Tibial nerve (tissue), 4 donors: ENCODE data around the gene CRB3. TPM values are rescaled to one million over a fixed set of nuclear protein-coding genes. Genes with fewer than 3 reads are reported as not detected.

Experiments
- DNase-seq, 2 donors: peaks; one replicate each; pipeline ENCODE4 v3.0.0-alpha.2; 2019; ENCODE audit warnings: low spot score in 2 of 2
- H3K27ac ChIP-seq, 4 donors: fragments of 200-600 bp; sonication (generic) in 3 of 4; one replicate each; pipeline ENCODE4 v1.5.1; 2017 to 2019; ENCODE audit warnings: mild to moderate bottlenecking in 1 of 4
- H3K27me3 ChIP-seq, 2 donors: fragments of 200-600 bp; sonication (generic) in 1 of 2; one replicate each; pipeline versions ENCODE4 v1.5.1 to v1.6.0; 2017 to 2019
- H3K36me3 ChIP-seq, 3 donors: fragments of 200-600 bp; sonication (generic); one replicate each; pipeline ENCODE4 v1.5.1; 2018 to 2019
- H3K4me1 ChIP-seq, 4 donors: fragments of 200-600 bp; sonication (generic) in 3 of 4; one replicate each; pipeline ENCODE4 v1.5.1; 2017 to 2019
- H3K4me3 ChIP-seq, 4 donors: fragments of 200-600 bp; sonication (generic) in 3 of 4; one replicate each; pipeline ENCODE4 v1.5.1; 2017 to 2019; ENCODE audit warnings: mild to moderate bottlenecking in 1 of 4, moderate library complexity in 1 of 4
- H3K9me3 ChIP-seq, 4 donors: fragments of 200-600 bp; sonication (generic) in 3 of 4; one replicate each; pipeline ENCODE4 v1.5.1; 2017 to 2019
- EP300 ChIP-seq, 2 donors: sonication (generic); formaldehyde crosslinking; IDR thresholded peaks; one replicate each; pipeline ENCODE4 v1.6.1; 2017; ENCODE audit warnings: antibody characterized with exemption in 2 of 2, mild to moderate bottlenecking in 1 of 2
- POLR2A ChIP-seq, 2 donors: fragments of 450-650 bp; IDR thresholded peaks; one replicate each; pipeline ENCODE4 v1.6.1; 2017; ENCODE audit warnings: antibody characterized with exemption in 2 of 2, mild to moderate bottlenecking in 2 of 2, moderate library complexity in 2 of 2
- WGBS, 2 donors: methylation state at CpG; one replicate each; pipeline ENCODE4 v1.1.5; 2018; 5-methylcytosine and 5-hydroxymethylcytosine counted together
- total RNA-seq, 4 donors: library from RNA; depleted of rRNA; stranded (reverse); fragments of >200 nt; gene quantifications; one replicate each; pipeline ENCODE4 v1.1.0, GENCODE V29; 2016
- TF ChIP-seq, protein P1 (sequence below), 5 experiments: fragments of 200-600 bp in 3 of 5; fragments of 450-650 bp in 2 of 5; sonication (generic) in 3 of 5; IDR thresholded peaks; one replicate each; pipeline ENCODE4 v1.5.1; 2016 to 2019; ENCODE audit warnings: antibody characterized with exemption in 5 of 5, mild to moderate bottlenecking in 3 of 5, moderate library complexity in 2 of 5

Gene CRB3
- total RNA-seq, 4 donors from 2014 or later = not detected

DNA sequence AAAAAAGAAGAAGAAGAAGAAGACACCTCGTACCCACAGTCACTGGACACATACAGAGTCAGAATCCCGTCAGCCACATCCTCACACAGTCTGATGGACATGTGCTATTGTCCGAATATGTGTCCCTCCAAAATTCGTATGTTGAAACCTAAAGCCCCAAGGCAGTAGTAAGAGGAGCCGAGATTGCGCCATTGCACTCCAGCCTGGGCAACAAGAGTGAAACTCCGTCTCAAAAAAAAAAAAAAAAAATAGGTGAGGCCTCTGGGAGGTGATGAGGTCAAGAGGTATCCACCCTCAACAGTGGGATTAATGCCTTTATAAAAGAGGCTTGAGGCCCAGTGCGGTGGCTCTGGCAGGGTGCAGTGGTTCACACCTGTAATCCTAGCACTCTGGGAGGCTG, 20.2 kb downstream of the CRB3 start:
- no peaks in the 10 kb centered on the region for H3K4me1 ChIP-seq
- H3K4me3 ChIP-seq = no peak overlapping the region
- 89% methylated on average over 8 of the region's 8 CpGs for WGBS, 2 donors
- no peak overlapping the region for H3K27ac ChIP-seq
- H3K9me3 ChIP-seq = no peaks in the 10 kb centered on the region
- no peak for DNase-seq
- no peak for TF ChIP-seq POLR2A (IDR thresholded peaks at IDR 0.05)
- no peak for TF ChIP-seq EP300 (IDR thresholded peaks at IDR 0.05)
- TF ChIP-seq, protein P1, sequence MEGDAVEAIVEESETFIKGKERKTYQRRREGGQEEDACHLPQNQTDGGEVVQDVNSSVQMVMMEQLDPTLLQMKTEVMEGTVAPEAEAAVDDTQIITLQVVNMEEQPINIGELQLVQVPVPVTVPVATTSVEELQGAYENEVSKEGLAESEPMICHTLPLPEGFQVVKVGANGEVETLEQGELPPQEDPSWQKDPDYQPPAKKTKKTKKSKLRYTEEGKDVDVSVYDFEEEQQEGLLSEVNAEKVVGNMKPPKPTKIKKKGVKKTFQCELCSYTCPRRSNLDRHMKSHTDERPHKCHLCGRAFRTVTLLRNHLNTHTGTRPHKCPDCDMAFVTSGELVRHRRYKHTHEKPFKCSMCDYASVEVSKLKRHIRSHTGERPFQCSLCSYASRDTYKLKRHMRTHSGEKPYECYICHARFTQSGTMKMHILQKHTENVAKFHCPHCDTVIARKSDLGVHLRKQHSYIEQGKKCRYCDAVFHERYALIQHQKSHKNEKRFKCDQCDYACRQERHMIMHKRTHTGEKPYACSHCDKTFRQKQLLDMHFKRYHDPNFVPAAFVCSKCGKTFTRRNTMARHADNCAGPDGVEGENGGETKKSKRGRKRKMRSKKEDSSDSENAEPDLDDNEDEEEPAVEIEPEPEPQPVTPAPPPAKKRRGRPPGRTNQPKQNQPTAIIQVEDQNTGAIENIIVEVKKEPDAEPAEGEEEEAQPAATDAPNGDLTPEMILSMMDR (IDR thresholded peaks at IDR 0.05) = no peak
- no peaks in the 10 kb centered on the region for H3K36me3 ChIP-seq
- H3K27me3 ChIP-seq = peaks cover 0 to 10% of the 10 kb centered on the region in 2 donors

DNA sequence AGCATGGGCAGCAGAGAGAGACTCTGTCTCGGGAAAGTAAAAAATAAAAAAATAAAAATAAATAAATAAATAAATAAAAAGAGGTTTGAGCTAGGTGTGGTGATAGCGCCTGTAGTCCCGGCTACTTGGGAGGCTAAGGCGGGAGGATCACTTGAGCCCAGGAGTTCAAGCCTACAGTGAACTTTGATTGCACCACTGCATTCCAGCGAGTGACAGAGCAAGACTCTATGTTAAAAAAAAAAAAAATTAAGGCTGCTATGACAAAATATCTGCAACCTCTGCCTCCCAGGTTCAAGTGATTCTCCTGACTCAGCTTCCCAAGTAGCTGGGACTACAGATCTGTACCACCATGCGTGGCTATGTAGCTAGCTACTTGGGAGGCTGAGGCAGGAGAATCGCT, 20.8 kb downstream of the CRB3 start:
- no peaks in the 10 kb centered on the region for H3K9me3 ChIP-seq
- H3K4me3 ChIP-seq = no peak overlapping the region
- 88 to 97% methylated on average over 7 of the region's 7 CpGs for WGBS, 2 donors
- H3K27ac ChIP-seq = no peak overlapping the region
- no peak for TF ChIP-seq EP300 (IDR thresholded peaks at IDR 0.05)
- TF ChIP-seq POLR2A (IDR thresholded peaks at IDR 0.05) = no peak
- TF ChIP-seq, protein P1 (IDR thresholded peaks at IDR 0.05) = no peak
- H3K36me3 ChIP-seq = no peaks in the 10 kb centered on the region
- no peak for DNase-seq
- no peaks in the 10 kb centered on the region for H3K4me1 ChIP-seq
- peaks cover 0 to 6% of the 10 kb centered on the region in 2 donors for H3K27me3 ChIP-seq

DNA sequence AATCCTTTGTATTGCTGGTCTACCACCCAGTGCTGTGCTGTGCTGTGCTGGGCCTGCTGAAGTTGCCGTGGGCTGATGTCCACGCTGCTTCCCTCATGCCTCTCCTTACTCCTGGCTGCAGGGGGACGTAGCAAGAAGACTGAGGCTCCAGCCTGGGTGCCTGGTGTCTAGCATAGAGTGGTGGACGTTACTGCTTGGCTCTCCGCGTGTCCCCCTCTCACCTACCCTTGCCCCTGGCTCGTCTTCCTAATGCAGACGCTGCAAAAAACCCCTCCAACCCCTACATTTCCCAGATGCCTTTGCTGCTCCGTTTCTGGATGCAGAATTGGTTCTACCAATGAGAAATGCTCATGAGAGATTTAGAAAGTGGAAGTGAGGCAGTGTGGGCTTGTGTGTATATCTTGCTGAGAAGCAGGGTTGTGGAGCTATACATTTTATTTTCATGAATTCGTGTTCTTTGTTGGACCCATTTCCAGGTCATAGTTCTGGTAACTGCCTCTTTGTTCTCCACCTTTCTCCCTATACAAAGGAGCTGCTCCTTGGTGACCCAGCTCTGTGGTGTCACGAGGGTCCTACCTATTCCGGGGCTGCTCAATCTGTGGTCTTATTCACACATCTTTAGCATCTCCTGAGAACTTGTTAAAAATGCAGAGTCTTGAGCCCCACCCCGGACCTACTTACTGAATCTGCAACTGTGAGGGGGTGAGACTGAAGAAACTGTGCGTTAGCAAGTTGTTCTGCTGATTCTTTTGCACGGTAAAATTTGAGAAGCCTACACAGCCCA, 25.4 kb downstream of the CRB3 start:
- 51 to 56% methylated on average over 15 of the region's 15 CpGs for WGBS, 2 donors
- no peaks in the 10 kb centered on the region for H3K4me1 ChIP-seq
- TF ChIP-seq, protein P1 (IDR thresholded peaks at IDR 0.05) = no peak
- TF ChIP-seq POLR2A (IDR thresholded peaks at IDR 0.05) (no peak), EP300 (IDR thresholded peaks at IDR 0.05) (no peak)
- peak overlapping the region in 1 of 4 donors; percentile 29 for H3K4me3 ChIP-seq
- peaks cover 0 to 15% (median 0%) of the 10 kb centered on the region in 4 donors for H3K9me3 ChIP-seq
- DNase-seq = no peak
- no peaks in the 10 kb centered on the region for H3K27me3 ChIP-seq
- H3K27ac ChIP-seq = no peak overlapping the region
- peaks cover 0 to 5% (median 0%) of the 10 kb centered on the region in 3 donors for H3K36me3 ChIP-seq

DNA sequence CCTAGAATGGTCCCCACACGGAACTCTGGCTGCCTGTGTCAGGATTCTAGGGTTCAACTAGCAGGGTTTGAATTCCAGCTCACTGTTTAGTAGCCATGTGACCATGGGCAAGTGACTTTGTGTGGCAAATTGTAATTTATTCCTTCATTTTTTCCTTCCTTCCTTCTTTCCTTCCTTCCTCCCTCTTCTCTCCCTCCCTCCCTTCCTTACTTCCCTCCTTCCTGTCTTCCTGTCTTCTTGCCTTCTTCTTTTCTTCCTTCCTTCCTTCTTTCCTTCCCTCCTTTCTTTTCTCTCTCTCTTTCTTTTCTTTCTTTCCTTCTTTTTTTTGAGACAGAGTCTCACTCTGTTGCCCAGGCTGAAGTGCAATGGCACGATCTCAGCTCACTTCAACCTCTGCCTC, 26.1 kb downstream of the CRB3 start:
- H3K4me3 ChIP-seq = no peak overlapping the region
- 53 to 64% methylated on average over 2 of the region's 2 CpGs for WGBS, 2 donors
- TF ChIP-seq EP300 (IDR thresholded peaks at IDR 0.05) (no peak), POLR2A (IDR thresholded peaks at IDR 0.05) (no peak)
- TF ChIP-seq, protein P1 (IDR thresholded peaks at IDR 0.05) = no peak
- no peak for DNase-seq
- peaks cover 0 to 15% (median 0%) of the 10 kb centered on the region in 4 donors for H3K9me3 ChIP-seq
- H3K4me1 ChIP-seq = no peaks in the 10 kb centered on the region
- no peaks in the 10 kb centered on the region for H3K27me3 ChIP-seq
- H3K36me3 ChIP-seq = peaks cover 0 to 6% (median 0%) of the 10 kb centered on the region in 3 donors
- no peak overlapping the region for H3K27ac ChIP-seq

DNA sequence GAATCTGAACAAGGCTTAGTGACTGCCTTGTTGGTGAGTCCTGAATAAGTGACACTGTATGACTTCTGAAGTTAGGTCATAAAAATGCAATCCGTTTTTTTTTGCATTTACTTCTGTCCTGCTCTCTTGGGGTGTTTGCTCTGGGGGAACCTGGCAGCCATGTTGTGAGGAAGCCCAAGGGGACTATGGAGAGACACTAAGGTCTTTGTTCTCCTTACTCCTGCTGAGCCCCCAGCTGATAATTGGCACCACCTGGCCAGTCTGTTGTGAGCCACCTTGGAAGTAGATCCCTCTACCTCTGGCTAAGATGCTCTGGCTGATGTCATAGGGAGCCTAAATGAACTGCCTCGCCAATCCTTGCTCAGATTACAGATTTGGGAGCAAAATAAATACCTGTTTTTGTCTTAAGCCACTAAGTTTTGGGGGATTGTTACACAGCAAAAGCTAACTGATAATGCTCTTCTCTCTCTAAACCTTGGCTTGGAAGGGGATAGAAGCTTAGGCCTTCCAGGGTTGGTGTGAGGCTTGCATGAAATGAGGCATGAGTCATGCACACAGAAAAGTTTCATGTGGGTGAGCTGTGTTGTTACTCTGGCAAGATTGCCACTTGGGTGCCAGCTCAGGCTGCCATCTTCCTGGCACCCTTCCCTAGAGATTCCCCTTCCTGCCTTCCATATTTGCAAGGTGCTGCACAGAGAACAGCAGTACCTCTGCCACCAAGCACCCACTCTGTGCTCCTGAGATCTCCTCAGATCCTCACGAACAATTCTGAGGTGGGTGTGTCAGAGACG, 27.9 kb downstream of the CRB3 start:
- Histone ChIP-seq H3K27me3 (no peaks in the 10 kb centered on the region), H3K4me3 (no peak overlapping the region), H3K9me3 (peaks cover 0 to 15% (median 0%) of the 10 kb centered on the region in 4 donors), H3K36me3 (peaks cover 0 to 15% (median 0%) of the 10 kb centered on the region in 3 donors), H3K4me1 (no peaks in the 10 kb centered on the region), H3K27ac (no peak overlapping the region)
- 83 to 88% methylated on average over 4 of the region's 4 CpGs for WGBS, 2 donors
- DNase-seq = no peak
- TF ChIP-seq, protein P1 (IDR thresholded peaks at IDR 0.05) = no peak
- TF ChIP-seq POLR2A (IDR thresholded peaks at IDR 0.05) (no peak), EP300 (IDR thresholded peaks at IDR 0.05) (no peak)
